OCI-LY3 (cell line): Measurements from ENCODE around the gene CSF2RB.

Source experiments
- H2AFZ ChIP-seq: fragments of 200-600, 300-600 bp; shearing (Covaris generic); 2 replicates; pipeline ENCODE4 v1.6.0; 2014; ENCODE audit warnings: antibody characterized with exemption, low read depth, low read length
- H3K27ac ChIP-seq: fragments of 200-600, 300-600 bp; sonication (generic); 2 replicates; pipeline ENCODE4 v1.5.1; 2014; ENCODE audit warnings: mild to moderate bottlenecking, low read length, moderate library complexity, mixed read lengths
- H3K27me3 ChIP-seq: fragments of 200-600, 300-600 bp; sonication (generic); 2 replicates; pipeline ENCODE4 v1.6.1; 2014; ENCODE audit warnings: low read depth, low read length, mixed read lengths
- H3K36me3 ChIP-seq: fragments of 200-600, 300-600 bp; sonication (generic); replicated peaks from 2 replicates; pipeline ENCODE3; 2014; ENCODE audit warnings: low read depth, low read length, mixed read lengths
- H3K4me1 ChIP-seq: fragments of 300-600, 200-600 bp; sonication (generic); 2 replicates; pipeline ENCODE4 v1.6.1; 2014; ENCODE audit warnings: low read length, mixed read lengths
- H3K4me2 ChIP-seq: fragments of 200-600, 300-600 bp; sonication (generic); 2 replicates; pipeline ENCODE4 v1.6.1; 2014; ENCODE audit warnings: low read length, mixed read lengths
- H3K4me3 ChIP-seq: fragments of 300-600, 200-600 bp; sonication (generic); 2 replicates; pipeline ENCODE4 v1.5.1; 2014; ENCODE audit warnings: antibody characterized with exemption, mild to moderate bottlenecking, low read length, moderate library complexity
- H3K79me2 ChIP-seq: fragments of 300-600, 200-600 bp; shearing (Covaris generic); 2 replicates; pipeline ENCODE4 v1.6.1; 2014; ENCODE audit warnings: mild to moderate bottlenecking, low read length, mixed read lengths
- H3K9ac ChIP-seq: fragments of 300-600, 200-600 bp; shearing (Covaris generic); 2 replicates; pipeline ENCODE4 v1.6.0; 2014; ENCODE audit warnings: mild to moderate bottlenecking, low read length, moderate library complexity
- H3K9me3 ChIP-seq: fragments of 200-600, 300-600 bp; shearing (Covaris generic); 2 replicates; pipeline ENCODE4 v1.6.1; 2014; ENCODE audit warnings: low read length, mixed read lengths; ENCODE audit not compliant: insufficient read depth
- H4K20me1 ChIP-seq: fragments of 200-600, 300-600 bp; sonication (generic); 2 replicates; pipeline ENCODE4 v1.6.1; 2016; ENCODE audit warnings: low read length, mixed read lengths; ENCODE audit not compliant: insufficient read depth
- CTCF ChIP-seq: fragments of 200-600, 300-600 bp; sonication (generic); IDR thresholded peaks from 2 replicates; pipeline ENCODE4 v1.5.1; 2014; ENCODE audit warnings: antibody characterized with exemption, low read length, low read depth
- EZH2phosphoT487 ChIP-seq: fragments of 200-600 bp; shearing (Covaris generic); IDR thresholded peaks from 2 replicates; pipeline ENCODE4 v1.6.1; 2018; ENCODE audit warnings: antibody characterized with exemption, mixed run types, low read depth

CSF2RB gene

DNA sequence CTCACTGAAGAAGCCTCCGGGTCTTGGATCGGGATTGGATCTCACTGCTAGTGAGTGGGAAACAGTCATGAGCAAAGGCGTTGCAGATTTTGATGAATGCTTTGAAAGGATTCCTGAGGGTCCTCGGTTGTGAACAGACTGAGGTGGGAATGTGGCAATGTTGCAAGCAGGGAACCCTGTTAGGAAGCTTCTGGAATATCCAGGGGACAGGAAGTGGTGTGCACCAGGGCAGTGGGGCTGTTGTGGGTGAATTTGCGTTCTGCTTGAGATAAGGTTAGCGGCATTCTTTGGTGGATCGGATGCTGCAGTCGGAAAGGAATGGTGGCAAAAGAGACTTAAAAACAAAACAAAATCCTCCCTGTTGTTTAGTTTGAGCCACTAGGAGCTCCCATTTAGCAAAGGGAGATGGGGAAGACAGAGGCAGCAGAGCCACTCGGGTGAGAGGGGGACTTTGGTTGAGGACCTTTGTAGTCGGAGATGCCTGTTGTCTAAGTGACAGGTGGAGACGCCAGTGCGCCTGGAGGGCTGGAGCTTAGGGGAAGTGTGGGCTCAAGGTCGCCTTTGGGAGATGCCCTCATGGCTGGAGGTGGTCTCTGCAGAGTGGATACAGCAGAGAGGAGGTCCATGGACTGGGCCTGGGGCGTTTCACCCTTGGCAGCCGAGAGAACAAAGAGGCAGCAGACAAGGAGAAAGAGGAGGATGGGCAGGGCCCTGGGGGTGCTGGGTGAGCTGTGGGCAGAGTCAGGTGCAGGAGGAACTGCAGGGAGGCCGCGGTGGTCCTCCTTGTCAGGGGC, 37.6 kb downstream of the CSF2RB start:
- Histone ChIP-seq H4K20me1 (no peaks in the 10 kb centered on the region), H3K4me2 (no peak overlapping the region), H2AFZ (no peak overlapping the region), H3K36me3 (peaks cover 4% of the 10 kb centered on the region), H3K9ac (no peak overlapping the region), H3K27me3 (no peaks in the 10 kb centered on the region), H3K4me3 (no peak overlapping the region), H3K79me2 (no peaks in the 10 kb centered on the region), H3K9me3 (peaks cover 9% of the 10 kb centered on the region; the same call in 1 of the 2 replicates), H3K27ac (no peak overlapping the region), H3K4me1 (0 out of 2 replicates have a peak, but pooled peaks cover 5% of the 10 kb centered on the region)
- TF ChIP-seq EZH2phosphoT487 = no peak
- no peak for TF ChIP-seq CTCF

DNA sequence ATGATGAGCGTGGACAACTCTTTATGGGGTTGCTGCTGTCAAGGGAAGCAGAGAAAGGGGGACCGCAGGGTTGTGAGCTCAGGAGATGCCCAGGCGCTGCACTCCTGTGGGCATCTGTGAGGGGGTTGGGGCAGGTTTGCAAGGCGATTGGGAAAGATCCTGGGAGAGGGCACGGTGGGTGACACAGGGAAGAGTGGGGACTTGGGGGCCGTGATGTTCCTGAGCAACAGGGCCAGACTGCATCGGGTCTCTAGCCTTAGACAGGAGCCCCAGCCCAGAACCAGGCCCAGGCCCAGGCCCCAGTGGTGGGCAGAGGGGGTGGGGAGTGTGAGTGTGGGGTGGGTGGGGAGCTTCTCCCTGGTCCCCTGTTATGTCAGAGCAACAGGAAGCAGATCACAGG, 38.3 kb downstream of the CSF2RB start:
- Histone ChIP-seq H3K4me1 (no peaks in the 10 kb centered on the region), H3K9ac (no peak overlapping the region), H3K9me3 (peaks cover 9% of the 10 kb centered on the region; the same call in 1 of the 2 replicates), H3K36me3 (peaks cover 4% of the 10 kb centered on the region), H3K79me2 (no peaks in the 10 kb centered on the region), H3K27ac (no peak overlapping the region), H3K4me3 (no peak overlapping the region), H3K27me3 (no peaks in the 10 kb centered on the region), H3K4me2 (no peak overlapping the region), H2AFZ (no peak overlapping the region), H4K20me1 (no peaks in the 10 kb centered on the region)
- TF ChIP-seq CTCF (no peak), EZH2phosphoT487 (no peak)

DNA sequence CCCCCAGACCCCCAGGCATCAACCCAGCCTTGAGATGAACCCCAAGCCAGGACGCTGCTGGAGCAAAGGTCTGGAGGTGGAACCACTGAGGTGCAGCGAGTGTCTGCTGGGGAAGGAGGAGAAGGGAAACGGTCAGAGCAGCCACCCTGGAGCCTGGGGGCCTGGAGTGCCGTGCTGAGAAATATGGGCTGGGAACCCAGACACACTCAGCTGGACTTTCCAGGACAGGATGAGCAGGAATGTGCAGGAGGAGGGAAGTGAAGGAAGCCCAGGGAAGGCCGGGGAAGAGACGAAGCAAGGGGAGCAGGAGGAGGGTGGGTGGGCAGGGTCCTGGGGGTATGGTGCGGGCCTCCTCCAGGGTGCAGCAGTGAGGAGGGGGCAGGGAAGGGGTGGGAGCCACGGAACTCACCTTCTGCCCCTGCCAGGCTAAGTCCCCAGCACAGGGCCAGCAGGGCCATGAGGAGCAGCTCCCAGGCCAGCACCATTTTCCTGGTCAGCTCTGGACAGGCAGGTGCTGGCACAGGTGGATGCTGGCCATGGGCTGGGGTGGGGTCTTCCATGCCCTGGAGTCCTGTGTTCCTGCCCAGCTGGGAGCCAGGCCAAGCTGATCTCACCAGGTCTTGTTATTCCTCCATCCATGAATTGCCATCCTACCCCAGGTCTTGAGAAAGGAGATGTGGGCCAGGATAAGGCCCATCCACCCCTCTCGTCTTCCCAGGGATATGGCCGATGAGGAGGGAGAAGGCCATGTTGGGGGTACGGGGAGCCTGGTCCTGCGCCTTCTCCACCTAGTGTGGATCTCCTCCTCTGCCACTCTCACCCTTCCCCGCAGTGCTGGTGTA, 40.0 kb downstream of the CSF2RB start:
- Histone ChIP-seq H2AFZ (no peak overlapping the region), H3K4me1 (no peaks in the 10 kb centered on the region), H3K9ac (no peak overlapping the region), H3K36me3 (no peaks in the 10 kb centered on the region), H3K79me2 (no peaks in the 10 kb centered on the region), H4K20me1 (no peaks in the 10 kb centered on the region), H3K9me3 (peaks cover 3% of the 10 kb centered on the region; the same call in 1 of the 2 replicates), H3K4me2 (no peak overlapping the region), H3K27ac (no peak overlapping the region), H3K27me3 (no peaks in the 10 kb centered on the region), H3K4me3 (no peak overlapping the region)
- TF ChIP-seq EZH2phosphoT487 (no peak), CTCF (no peak)
